Mesendoderm (in vitro differentiated cells): Measurements from ENCODE around the gene ASIC2.

Source experiments
- DNase-seq: peaks from one replicate; pipeline ENCODE4 v3.0.0; 2013
- H2AK5ac ChIP-seq: 2 replicates; pipeline ENCODE4 v1.6.1; 2013; ENCODE audit warnings: low read length, inconsistent platforms
- H2BK120ac ChIP-seq: 2 replicates; pipeline ENCODE4 v1.6.1; 2013; ENCODE audit warnings: low read depth, mild to moderate bottlenecking, low read length, moderate library complexity, mixed read lengths
- H2BK15ac ChIP-seq: replicated peaks from 2 replicates; pipeline ENCODE4 v1.6.1; 2013; ENCODE audit warnings: low read depth, mild to moderate bottlenecking, moderate library complexity
- H2BK5ac ChIP-seq: 2 replicates; pipeline ENCODE4 v1.6.1; 2013; ENCODE audit warnings: low read length, inconsistent platforms
- H3K18ac ChIP-seq: 2 replicates; pipeline ENCODE4 v1.6.1; 2013; ENCODE audit warnings: mild to moderate bottlenecking, low read length, mixed read lengths
- H3K23ac ChIP-seq: one replicate; pipeline ENCODE4 v1.6.1; 2013; ENCODE audit warnings: low read length
- H3K27ac ChIP-seq: 2 replicates; pipeline ENCODE4 v1.5.1; 2013; ENCODE audit warnings: low read depth, mild to moderate bottlenecking, inconsistent platforms, low read length, moderate library complexity
- H3K27me3 ChIP-seq: 2 replicates; pipeline ENCODE4 v1.6.1; 2013; ENCODE audit warnings: low read length, control low read depth, mild to moderate bottlenecking, inconsistent platforms; ENCODE audit not compliant: insufficient read depth, poor library complexity
- H3K36me3 ChIP-seq: 2 replicates; pipeline ENCODE4 v1.6.1; 2013; ENCODE audit warnings: low read length, inconsistent platforms; ENCODE audit not compliant: control insufficient read depth, insufficient read depth
- H3K4ac ChIP-seq: one replicate; pipeline ENCODE4 v1.6.1; 2013; ENCODE audit warnings: low read depth, mild to moderate bottlenecking, low read length, moderate library complexity
- H3K4me1 ChIP-seq: 2 replicates; pipeline ENCODE4 v1.6.1; 2013; ENCODE audit warnings: low read depth, low read length, inconsistent platforms; ENCODE audit not compliant: control insufficient read depth
- H3K4me2 ChIP-seq: 2 replicates; pipeline ENCODE4 v1.6.1; 2013; ENCODE audit warnings: low read length
- H3K4me3 ChIP-seq: 2 replicates; pipeline ENCODE4 v1.5.1; 2013; ENCODE audit warnings: mild to moderate bottlenecking, low read length
- H3K56ac ChIP-seq: one replicate; pipeline ENCODE4 v1.6.1; 2013; ENCODE audit warnings: low read length
- H3K79me1 ChIP-seq: 2 replicates; pipeline ENCODE4 v1.6.1; 2013; ENCODE audit warnings: low read length, inconsistent platforms
- H3K79me2 ChIP-seq: 2 replicates; pipeline ENCODE4 v1.6.1; 2013; ENCODE audit warnings: mild to moderate bottlenecking, low read length; ENCODE audit not compliant: control insufficient read depth, insufficient read depth
- H3K9ac ChIP-seq: 2 replicates; pipeline ENCODE4 v1.6.1; 2013; ENCODE audit warnings: low read length, inconsistent platforms
- H4K5ac ChIP-seq: one replicate; pipeline ENCODE4 v1.6.1; 2013; ENCODE audit warnings: low read length
- H4K8ac ChIP-seq: one replicate; pipeline ENCODE4 v1.6.1; 2013; ENCODE audit warnings: low read depth, mild to moderate bottlenecking, control low read depth, low read length, moderate library complexity
- WGBS: extraction: QIAGEN DNeasy Blood & Tissue Kit; methylation state at CpG from one replicate; pipeline ENCODE4 v1.1.7; 2013; ENCODE audit warnings: low lambda C conversion rate, missing lambda C conversion rate; ENCODE audit not compliant: insufficient coverage; ENCODE audit errors: extremely low coverage; 5-methylcytosine and 5-hydroxymethylcytosine counted together

The ASIC2 gene

GRCh38 chr17:33220036-33220435 is 73.1 kb downstream of the ASIC2 start:
- no peak for DNase-seq
- Histone ChIP-seq H3K4me1 (no peaks in the 10 kb centered on the region), H2AK5ac (no peak overlapping the region), H3K36me3 (no peaks in the 10 kb centered on the region), H3K4ac (no peak overlapping the region), H2BK120ac (no peak overlapping the region), H3K4me3 (no peak overlapping the region), H3K18ac (no peak overlapping the region), H2BK15ac (no peak overlapping the region), H3K23ac (no peak overlapping the region), H3K27me3 (no peaks in the 10 kb centered on the region), H3K4me2 (no peak overlapping the region), H2BK5ac (no peak overlapping the region), H3K56ac (no peak overlapping the region), H4K5ac (no peak overlapping the region), H3K79me2 (no peaks in the 10 kb centered on the region), H3K9ac (no peak overlapping the region), H3K79me1 (no peaks in the 10 kb centered on the region), H4K8ac (no peak overlapping the region), H3K27ac (no peak overlapping the region)
- no CpG with 5 or more reads among the region's 3 CpGs for WGBS

DNA sequence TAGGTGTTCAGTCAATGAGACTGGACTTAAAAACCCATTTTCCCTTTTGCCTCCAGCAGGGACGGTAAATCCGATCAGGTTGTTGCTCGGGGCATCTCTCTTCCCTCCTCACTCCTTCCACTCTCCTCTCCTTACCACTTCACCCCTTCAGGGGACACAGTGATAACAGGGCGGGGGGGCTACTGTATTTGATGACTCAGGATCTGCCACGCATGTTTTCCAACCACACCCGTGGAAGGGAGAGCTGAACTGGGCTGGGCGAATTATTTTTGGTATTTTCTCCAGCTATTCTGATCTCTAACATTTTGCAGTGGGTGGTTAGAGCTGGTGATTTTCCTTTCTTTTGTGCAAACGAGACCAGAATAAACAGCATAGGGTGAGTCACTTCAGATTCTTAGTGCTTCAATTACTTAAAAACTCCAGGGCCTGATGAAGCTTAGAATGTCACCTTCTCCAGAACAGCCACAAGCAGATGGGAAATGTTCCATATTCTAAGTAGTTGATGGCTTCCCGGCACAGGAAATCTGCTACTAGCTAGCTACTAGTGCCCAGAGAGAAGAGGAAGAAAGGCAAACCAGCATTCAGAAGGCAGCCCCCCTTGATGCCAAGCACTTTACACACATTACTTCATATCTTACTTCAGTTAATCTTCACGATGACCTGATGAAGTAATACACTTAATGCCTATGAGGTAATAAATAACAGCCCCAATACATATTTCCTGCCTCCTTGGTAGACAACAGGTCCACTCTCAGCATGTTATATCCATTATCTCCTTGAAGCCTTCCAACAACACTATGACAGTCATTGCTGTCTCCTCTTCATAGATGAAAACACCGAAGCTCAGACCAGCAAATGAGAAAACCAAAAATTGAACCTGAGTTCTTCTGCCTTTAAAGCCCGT is 74.1 kb downstream of the ASIC2 start:
- no peak overlapping the region for H3K4me3 ChIP-seq
- DNase-seq: no peak

DNA sequence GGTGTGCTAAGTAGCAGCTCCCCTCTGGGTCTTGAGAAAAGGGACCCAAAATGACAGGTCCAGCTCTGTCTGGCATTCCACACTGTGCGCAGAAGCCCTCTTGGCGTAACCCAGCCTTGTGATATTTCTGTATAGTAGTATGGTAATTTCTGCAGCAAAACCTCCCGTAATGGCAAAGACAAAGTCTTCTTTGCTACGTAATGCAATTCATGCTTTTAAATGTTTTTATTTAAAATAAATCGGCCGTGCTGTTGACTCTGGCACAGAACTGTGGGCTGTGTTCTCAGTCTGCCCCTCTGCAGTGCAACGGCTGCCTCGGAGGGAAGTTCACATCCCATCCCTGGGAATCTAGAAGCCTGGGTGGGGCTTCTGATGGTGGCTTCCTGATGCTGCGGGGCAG is 75.2 kb downstream of the ASIC2 start:
- Histone ChIP-seq H3K27ac (no peak overlapping the region), H3K4ac (no peak overlapping the region), H3K18ac (no peak overlapping the region), H3K9ac (no peak overlapping the region), H2BK15ac (no peak overlapping the region), H2BK120ac (no peak overlapping the region), H2BK5ac (no peak overlapping the region), H2AK5ac (no peak overlapping the region), H3K4me1 (no peaks in the 10 kb centered on the region), H3K27me3 (no peaks in the 10 kb centered on the region), H3K56ac (no peak overlapping the region), H3K4me3 (no peak overlapping the region), H3K23ac (no peak overlapping the region), H3K36me3 (no peaks in the 10 kb centered on the region), H3K79me2 (no peaks in the 10 kb centered on the region), H3K79me1 (no peaks in the 10 kb centered on the region), H4K5ac (no peak overlapping the region), H3K4me2 (no peak overlapping the region), H4K8ac (no peak overlapping the region)
- no peak for DNase-seq
- WGBS: no CpG with 5 or more reads among the region's 9 CpGs

More for the DNA sequence above, 74.1 kb downstream of the ASIC2 start:
- no peak overlapping the region for H3K18ac ChIP-seq
- H2AK5ac ChIP-seq: no peak overlapping the region
- no peak overlapping the region for H3K27ac ChIP-seq
- no peak overlapping the region for H4K5ac ChIP-seq
- no peaks in the 10 kb centered on the region for H3K79me2 ChIP-seq
- no peak overlapping the region for H2BK5ac ChIP-seq
- no peak overlapping the region for H3K4ac ChIP-seq
- no peak overlapping the region for H3K23ac ChIP-seq
- H4K8ac ChIP-seq: no peak overlapping the region
- H3K4me2 ChIP-seq: no peak overlapping the region
- no peak overlapping the region for H3K9ac ChIP-seq
- no peaks in the 10 kb centered on the region for H3K79me1 ChIP-seq
- no peaks in the 10 kb centered on the region for H3K36me3 ChIP-seq
- H3K4me1 ChIP-seq: no peaks in the 10 kb centered on the region
- no peak overlapping the region for H2BK120ac ChIP-seq
- H3K27me3 ChIP-seq: no peaks in the 10 kb centered on the region
- no CpG with 5 or more reads among the region's 12 CpGs for WGBS
- H2BK15ac ChIP-seq: no peak overlapping the region
- H3K56ac ChIP-seq: no peak overlapping the region

- Histone ChIP-seq H2BK5ac (no peak overlapping the region), H2BK15ac (no peak overlapping the region), H3K79me2 (no peaks in the 10 kb centered on the region)
Measured at GRCh38 chr17:33214996-33215395, 78.1 kb downstream of the ASIC2 start.

DNA sequence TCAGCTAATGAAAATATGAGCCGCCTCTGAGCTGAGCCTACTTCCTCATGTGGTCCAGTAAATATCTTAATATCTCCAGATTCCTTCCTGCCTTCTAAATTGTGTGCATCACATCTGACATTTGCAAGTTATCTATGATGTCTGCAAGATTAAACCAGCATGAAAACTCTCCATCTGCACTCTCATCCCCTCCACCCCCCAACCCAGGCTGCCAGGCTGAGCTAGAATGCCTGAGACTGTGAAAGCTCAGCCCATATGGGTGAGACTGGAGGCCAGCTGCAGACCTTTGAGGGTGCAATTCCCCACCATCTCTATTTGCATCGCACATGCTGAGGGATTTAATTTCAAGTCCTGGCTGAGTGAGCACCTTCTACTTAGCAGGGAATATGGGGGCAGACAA is 82.8 kb downstream of the ASIC2 start:
- no peak overlapping the region for H3K4ac ChIP-seq

More at GRCh38 chr17:33214996-33215395, 78.1 kb downstream of the ASIC2 start:
- Histone ChIP-seq H3K4me3 (no peak overlapping the region), H3K79me1 (no peaks in the 10 kb centered on the region), H2BK120ac (no peak overlapping the region), H3K4me1 (no peaks in the 10 kb centered on the region), H3K4ac (no peak overlapping the region), H4K5ac (no peak overlapping the region), H3K9ac (no peak overlapping the region), H3K27ac (no peak overlapping the region), H2AK5ac (no peak overlapping the region), H3K18ac (no peak overlapping the region), H4K8ac (no peak overlapping the region), H3K27me3 (no peaks in the 10 kb centered on the region), H3K56ac (no peak overlapping the region), H3K36me3 (no peaks in the 10 kb centered on the region), H3K4me2 (no peak overlapping the region), H3K23ac (no peak overlapping the region)
- no CpG with 5 or more reads among the region's 2 CpGs for WGBS
- DNase-seq: no peak

More for the DNA sequence above, 82.8 kb downstream of the ASIC2 start:
- DNase-seq: no peak
- H3K27ac ChIP-seq: no peak overlapping the region
- H3K23ac ChIP-seq: no peak overlapping the region
- no peaks in the 10 kb centered on the region for H3K79me2 ChIP-seq
- H3K9ac ChIP-seq: no peak overlapping the region
- no peaks in the 10 kb centered on the region for H3K36me3 ChIP-seq
- H2BK120ac ChIP-seq: no peak overlapping the region
- H3K18ac ChIP-seq: no peak overlapping the region
- WGBS: no CpG with 5 or more reads among the region's 2 CpGs
- no peak overlapping the region for H3K4me2 ChIP-seq
- H4K5ac ChIP-seq: no peak overlapping the region
- no peak overlapping the region for H4K8ac ChIP-seq
- H2BK15ac ChIP-seq: no peak overlapping the region
- H3K4me1 ChIP-seq: no peaks in the 10 kb centered on the region
- H3K56ac ChIP-seq: no peak overlapping the region
- no peaks in the 10 kb centered on the region for H3K79me1 ChIP-seq
- H2BK5ac ChIP-seq: no peak overlapping the region
- H3K4me3 ChIP-seq: no peak overlapping the region
- no peaks in the 10 kb centered on the region for H3K27me3 ChIP-seq
- no peak overlapping the region for H2AK5ac ChIP-seq
